ENCODE measurements around the gene CSNK1E. TPM values are rescaled to one million over a fixed set of nuclear protein-coding genes. Genes with fewer than 3 reads are reported as not detected.
"Not testable (repeated sequence)": the region's sequence is repeated elsewhere in the genome, so short reads cannot be mapped to it uniquely, and the experiment has no call there.

CSNK1E gene
- total RNA-seq, 1 experiment from 2014 or later = 118 TPM

GRCh38 chr22:38347944-38348750, 30.9 kb upstream of the CSNK1E start:
- Histone ChIP-seq H3K4me1 (replicated peaks) (peaks cover 3% of the 10 kb centered on the region; the same call in 1 of the 2 replicates), H3K4me3 (no peak overlapping the region), H3K27ac (no peak overlapping the region), H3K36me3 (no peaks in the 10 kb centered on the region), H3K9me3 (replicated peaks) (no peaks in the 10 kb centered on the region), H3K27me3 (replicated peaks) (no peaks in the 10 kb centered on the region)
- DNase-seq (ENCODE audit: low read depth in 1 of 2, low spot score in 2 of 2) = no peak

GRCh38 chr22:38347181-38347943, 30.1 kb upstream of the CSNK1E start:
- H3K36me3 ChIP-seq = no peaks in the 10 kb centered on the region
- no peak for DNase-seq (ENCODE audit: low read depth in 1 of 2, low spot score in 2 of 2)
- H3K27me3 ChIP-seq (replicated peaks) = no peaks in the 10 kb centered on the region
- no peak overlapping the region for H3K4me3 ChIP-seq
- H3K4me1 ChIP-seq (replicated peaks) = no peaks in the 10 kb centered on the region; the same call in 1 of the 2 replicates
- no peak overlapping the region for H3K27ac ChIP-seq
- H3K9me3 ChIP-seq (replicated peaks) = no peaks in the 10 kb centered on the region

- Histone ChIP-seq H3K4me1 (replicated peaks) (no peaks in the 10 kb centered on the region; the same call in 1 of the 2 replicates), H3K9me3 (replicated peaks) (no peaks in the 10 kb centered on the region), H3K4me3 (no peak overlapping the region), H3K27me3 (replicated peaks) (no peaks in the 10 kb centered on the region), H3K36me3 (no peaks in the 10 kb centered on the region), H3K27ac (no peak overlapping the region)
- DNase-seq (ENCODE audit: low read depth in 1 of 2, low spot score in 2 of 2) = no peak
Measured at GRCh38 chr22:38346506-38346905, 29.3 kb upstream of the CSNK1E start.

DNA sequence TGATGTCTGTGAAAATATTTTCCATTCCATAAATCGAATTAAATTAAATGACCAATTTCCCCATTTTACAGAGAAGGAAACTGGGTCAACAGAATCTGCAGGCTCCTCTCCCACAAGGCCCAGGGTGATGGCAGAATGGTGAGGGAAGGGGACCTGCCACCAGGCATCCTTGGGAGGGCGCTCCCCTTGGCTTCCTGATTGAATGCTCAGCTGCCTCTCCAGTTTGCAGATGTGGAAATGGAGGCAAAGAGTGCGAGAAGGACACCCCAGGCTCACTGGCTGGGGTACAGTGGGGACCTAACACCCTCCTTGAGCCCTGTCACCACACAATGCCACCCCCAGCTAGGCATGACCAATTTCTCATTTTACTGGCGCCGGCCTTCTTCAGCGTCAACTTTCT, 28.5 kb upstream of the CSNK1E start:
- no peak for DNase-seq (ENCODE audit: low read depth in 1 of 2, low spot score in 2 of 2)
- Histone ChIP-seq H3K4me1 (replicated peaks) (no peaks in the 10 kb centered on the region; the same call in 1 of the 2 replicates), H3K27me3 (replicated peaks) (no peaks in the 10 kb centered on the region), H3K27ac (no peak overlapping the region), H3K9me3 (replicated peaks) (no peaks in the 10 kb centered on the region), H3K4me3 (no peak overlapping the region), H3K36me3 (no peaks in the 10 kb centered on the region)

DNA sequence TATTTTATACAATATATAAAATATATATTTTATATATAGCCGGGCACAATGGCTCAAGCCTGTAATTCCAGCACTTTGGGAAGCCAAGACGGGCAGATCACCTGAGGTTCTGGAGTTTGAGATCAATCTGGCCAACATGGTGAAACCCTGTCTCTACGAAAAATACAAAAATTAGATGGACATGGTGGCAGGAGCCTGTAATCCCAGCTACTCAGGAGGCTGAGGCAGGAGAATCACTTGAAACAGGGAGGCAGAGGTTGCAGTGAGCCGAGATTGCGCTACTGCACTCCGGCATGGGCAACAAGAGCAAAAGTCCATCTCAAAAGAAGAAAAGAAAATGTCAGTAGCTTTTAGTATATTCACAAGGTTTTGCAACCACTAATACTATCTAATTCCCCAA, 22.7 kb upstream of the CSNK1E start:
- H3K36me3 ChIP-seq; H3K9me3 ChIP-seq (replicated peaks); H3K4me3 ChIP-seq; H3K27me3 ChIP-seq (replicated peaks); H3K27ac ChIP-seq; H3K4me1 ChIP-seq (replicated peaks): not testable (repeated sequence)
- peak in 1 of 2 experiments; percentile 3 for DNase-seq (ENCODE audit: low read depth in 1 of 2, low spot score in 2 of 2)

DNA sequence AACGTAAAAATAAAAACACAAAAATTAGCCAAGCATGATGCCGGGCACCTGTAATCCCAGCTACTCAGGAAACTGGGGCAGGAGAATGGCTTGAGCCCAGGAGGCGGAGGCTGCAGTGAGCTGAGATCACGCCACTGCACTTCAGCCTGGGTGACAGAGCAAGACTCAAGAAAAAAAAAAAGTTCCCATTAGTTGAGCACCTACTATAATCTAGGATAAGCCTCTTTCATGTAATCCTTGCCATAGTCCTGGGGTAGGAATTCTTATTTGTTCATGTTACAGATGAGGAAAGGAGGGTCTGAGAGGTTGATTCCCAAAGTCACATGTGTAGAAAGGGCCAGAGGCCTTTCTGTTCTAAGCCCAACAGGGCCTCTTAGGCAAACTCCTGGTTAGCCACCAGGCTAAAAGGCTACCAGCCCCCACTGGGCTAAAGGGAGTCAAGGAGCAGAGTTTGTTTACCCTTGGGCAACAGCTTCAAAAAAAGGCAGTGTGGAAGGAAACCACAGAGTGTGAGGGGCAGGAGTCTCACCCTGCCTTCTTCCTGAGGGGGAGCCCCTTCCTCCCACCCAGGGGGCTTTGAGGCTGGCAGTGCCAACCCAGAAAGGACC, 21.6 kb upstream of the CSNK1E start:
- H3K27me3 ChIP-seq (replicated peaks) = no peaks in the 10 kb centered on the region
- DNase-seq (ENCODE audit: low read depth in 1 of 2, low spot score in 2 of 2) = no peak
- peaks cover 10% of the 10 kb centered on the region for H3K4me1 ChIP-seq (replicated peaks)
- H3K4me3 ChIP-seq = no peak overlapping the region
- no peaks in the 10 kb centered on the region for H3K9me3 ChIP-seq (replicated peaks)
- H3K27ac ChIP-seq = no peak overlapping the region
- no peaks in the 10 kb centered on the region for H3K36me3 ChIP-seq

DNA sequence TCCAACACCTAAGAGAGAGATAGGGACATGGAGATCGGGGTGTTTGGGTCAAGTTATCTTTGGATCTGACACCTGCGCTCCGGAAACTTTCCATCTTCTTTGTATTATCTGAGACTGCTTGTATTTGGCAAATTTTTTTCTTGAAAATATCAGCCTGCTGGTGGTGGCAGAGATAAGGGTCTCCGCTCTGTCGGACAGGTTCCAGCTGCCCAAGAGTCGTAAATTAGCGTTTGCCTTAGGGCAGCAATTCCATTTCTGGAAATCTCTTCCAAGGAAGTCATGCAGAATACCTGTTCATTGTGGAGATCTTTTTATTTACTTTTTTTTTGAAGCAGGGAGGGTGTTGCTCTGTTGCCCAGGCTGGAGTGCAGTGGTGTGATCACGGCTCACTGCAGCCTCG, 19.5 kb upstream of the CSNK1E start:
- no peak overlapping the region for H3K27ac ChIP-seq
- H3K4me1 ChIP-seq (replicated peaks) = peaks cover 10% of the 10 kb centered on the region
- H3K27me3 ChIP-seq (replicated peaks) = no peaks in the 10 kb centered on the region
- no peaks in the 10 kb centered on the region for H3K9me3 ChIP-seq (replicated peaks)
- DNase-seq (ENCODE audit: low read depth in 1 of 2, low spot score in 2 of 2) = no peak
- H3K36me3 ChIP-seq = no peaks in the 10 kb centered on the region
- no peak overlapping the region for H3K4me3 ChIP-seq

- peaks cover 10% of the 10 kb centered on the region for H3K4me1 ChIP-seq (replicated peaks)
- no peak for DNase-seq (ENCODE audit: low read depth in 1 of 2, low spot score in 2 of 2)
- H3K36me3 ChIP-seq = no peaks in the 10 kb centered on the region
- H3K27me3 ChIP-seq (replicated peaks) = no peaks in the 10 kb centered on the region
- H3K4me3 ChIP-seq = no peak overlapping the region
- H3K9me3 ChIP-seq (replicated peaks) = no peaks in the 10 kb centered on the region
- H3K27ac ChIP-seq = no peak overlapping the region
Measured at GRCh38 chr22:38335077-38335476, 17.8 kb upstream of the CSNK1E start.

- Histone ChIP-seq H3K27me3 (replicated peaks) (no peaks in the 10 kb centered on the region), H3K36me3 (no peaks in the 10 kb centered on the region), H3K9me3 (replicated peaks) (no peaks in the 10 kb centered on the region), H3K4me1 (replicated peaks) (peaks cover 18% of the 10 kb centered on the region), H3K27ac (0 out of 2 replicates have a peak overlapping the region, but pooled peaks have one; percentile 12), H3K4me3 (no peak overlapping the region)
- peak in 1 of 2 experiments; percentile 30 for DNase-seq (ENCODE audit: low read depth in 1 of 2, low spot score in 2 of 2)
Measured at GRCh38 chr22:38327805-38328204, 10.6 kb upstream of the CSNK1E start.

- Histone ChIP-seq H3K4me3 (no peak overlapping the region), H3K27ac (no peak overlapping the region), H3K36me3 (no peaks in the 10 kb centered on the region), H3K9me3 (replicated peaks) (no peaks in the 10 kb centered on the region), H3K4me1 (replicated peaks) (peaks cover 18% of the 10 kb centered on the region), H3K27me3 (replicated peaks) (no peaks in the 10 kb centered on the region)
- no peak for DNase-seq (ENCODE audit: low read depth in 1 of 2, low spot score in 2 of 2)
Measured at GRCh38 chr22:38327396-38327795, 10.2 kb upstream of the CSNK1E start.

- no peak overlapping the region for H3K27ac ChIP-seq
- no peak overlapping the region for H3K4me3 ChIP-seq
- H3K36me3 ChIP-seq = no peaks in the 10 kb centered on the region
- H3K27me3 ChIP-seq (replicated peaks) = no peaks in the 10 kb centered on the region
- H3K9me3 ChIP-seq (replicated peaks) = no peaks in the 10 kb centered on the region
- no peak for DNase-seq (ENCODE audit: low read depth in 1 of 2, low spot score in 2 of 2)
- peaks cover 18% of the 10 kb centered on the region for H3K4me1 ChIP-seq (replicated peaks)
Measured at GRCh38 chr22:38325587-38325986, 8.4 kb upstream of the CSNK1E start.

DNA sequence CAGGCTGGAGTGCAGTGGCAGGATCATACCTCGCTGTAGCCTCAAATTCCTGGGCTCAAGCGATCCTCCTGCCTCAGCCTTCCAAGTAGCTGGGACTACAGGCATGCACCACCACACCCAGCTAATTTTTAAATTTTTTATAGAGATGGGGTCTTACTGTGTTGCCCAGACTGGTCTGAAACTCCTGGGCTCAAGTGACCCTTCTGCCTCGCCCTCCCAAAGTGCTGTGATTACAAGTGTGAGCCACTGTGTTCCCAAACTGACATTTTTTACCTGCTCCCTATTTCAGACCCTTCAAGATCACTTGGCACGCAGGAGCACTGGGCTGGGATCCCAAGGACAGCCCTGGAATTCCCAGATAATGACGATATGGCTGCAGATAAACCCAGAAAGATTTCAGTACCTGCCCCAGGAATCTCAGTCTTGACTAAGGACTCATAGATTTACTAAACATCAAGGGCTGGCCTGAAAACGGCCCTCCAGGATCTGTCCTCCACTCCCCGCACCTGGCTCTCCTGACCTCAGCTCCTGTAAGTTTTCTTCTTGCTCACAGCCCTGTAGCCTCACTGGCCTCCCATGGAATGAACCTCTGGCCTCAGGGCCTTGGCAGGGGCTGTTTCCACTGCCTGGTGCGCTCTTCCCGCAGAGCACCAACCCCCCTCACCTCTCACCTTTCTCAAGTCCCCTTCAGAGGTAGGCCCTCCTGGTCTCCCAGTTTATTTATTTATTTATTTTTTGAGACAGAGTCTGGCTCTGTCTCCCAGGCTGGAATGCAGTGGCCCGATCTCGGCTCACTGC, 3.6 kb upstream of the CSNK1E start:
- H3K9me3 ChIP-seq (replicated peaks) = no peaks in the 10 kb centered on the region
- no peak overlapping the region for H3K27ac ChIP-seq
- peaks cover 5% of the 10 kb centered on the region for H3K36me3 ChIP-seq

More for the DNA sequence above, 3.6 kb upstream of the CSNK1E start:
- Histone ChIP-seq H3K4me3 (no peak overlapping the region), H3K4me1 (replicated peaks) (peaks cover 27% of the 10 kb centered on the region), H3K27me3 (replicated peaks) (no peaks in the 10 kb centered on the region)
- no peak for DNase-seq (ENCODE audit: low read depth in 1 of 2, low spot score in 2 of 2)

Measured in SJSA1 (cell line).